H1 (cell line): Measurements from ENCODE around the gene ACOT9. TPM values are rescaled to one million over a fixed set of nuclear protein-coding genes. Genes with fewer than 3 reads are reported as not detected.

Source experiments
- ATF2 ChIP-seq: IDR thresholded peaks from 2 replicates; pipeline ENCODE4 v1.6.1; 2012; ENCODE audit warnings: low read length, inconsistent platforms
- CBX8 ChIP-seq: fragments of 300-800, 300-1000 bp; sonication (generic); IDR thresholded peaks from 2 replicates; pipeline ENCODE4 v1.7.1; 2016; ENCODE audit warnings: low read depth, low read length, borderline replicate concordance
- CHD7 ChIP-seq: fragments of 300-600 bp; sonication (generic); IDR thresholded peaks from 2 replicates; pipeline ENCODE4 v1.7.1; 2012; ENCODE audit warnings: low read length, moderate library complexity, mild to moderate bottlenecking, inconsistent platforms; ENCODE audit not compliant: insufficient replicate concordance
- NANOG ChIP-seq: IDR thresholded peaks from 2 replicates; pipeline ENCODE4 v1.6.1; 2011; ENCODE audit warnings: low read length, low read depth, mild to moderate bottlenecking, inconsistent platforms; ENCODE audit not compliant: insufficient read depth, poor library complexity, severe bottlenecking
- RXRA ChIP-seq: IDR thresholded peaks from 2 replicates; pipeline ENCODE4 v1.6.1; 2011; ENCODE audit warnings: low read depth, mild to moderate bottlenecking, low read length, moderate library complexity; ENCODE audit not compliant: insufficient read depth
- TCF12 ChIP-seq: IDR thresholded peaks from 2 replicates; pipeline ENCODE4 v1.6.1; 2011; ENCODE audit warnings: low read depth, mild to moderate bottlenecking, low read length
- YY1 ChIP-seq: IDR thresholded peaks from 2 replicates; pipeline ENCODE4 v1.6.1; 2011; ENCODE audit warnings: low read depth, mild to moderate bottlenecking, low read length
- polyA plus RNA-seq, 7 experiments: library from polyadenylated mRNA; depleted of rRNA in 3 of 7; stranded (reverse) in 5 of 7; unstranded in 2 of 7; fragments of >200 nt in 5 of 7; fragments of 200-250 nt in 2 of 7; gene quantifications; 1 replicate in 5 of 7; 2 replicates in 1 of 7; 4 replicates in 1 of 7; pipeline versions ENCODE4 v1.2.1 to v1.2.3, GENCODE V29; 2011 to 2013; ENCODE audit warnings: missing spikeins in 2 of 7, mixed read lengths in 2 of 7
- total RNA-seq: library from RNA; stranded (reverse); fragmentation: NEBNext Ultra II Directional; extraction: Animal tissue kit (Norgen Biotek cat#: 25700); gene quantifications from 2 replicates; pipeline ENCODE4 v1.2.1, GENCODE V29; 2021

The ACOT9 gene
- total and polyA plus RNA-seq, 2 of the 8 experiments (the other 6 are each of a cell fraction or from before 2014, with no cell fraction given) = 20.7 to 39.5 TPM

GRCh38 chrX:23783589-23784469 is 40.8 kb upstream of the ACOT9 start (continued):
- TF ChIP-seq CHD7 (no peak), CBX8 (no peak), RXRA (no peak), TCF12 (no peak), NANOG (no peak), YY1 (no peak), ATF2 (no peak)
